WTC11 (cell line): ENCODE results near the gene MACC1. TPM values are rescaled to one million over a fixed set of nuclear protein-coding genes. Genes with fewer than 3 reads are reported as not detected.

Source experiments
- ATAC-seq: fragments of 200-7000 bp; cut with Tn5 transposase; 2 replicates; pipeline ENCODE4 v1.10.0; 2021; ENCODE audit warnings: mild to moderate bottlenecking, moderate library complexity
- CTCF ChIA-PET: fragments of 300-600 bp; sonication (Branson Sonifier 250); formaldehyde crosslinking; loops from one replicate; lab custom pipeline; 2021; ENCODE audit warnings: antibody characterized with exemption; lab: Charles Lee
- POLR2A ChIA-PET: fragments of 350-600 bp; sonication (Branson Sonifier 250); formaldehyde crosslinking; loops from one replicate; lab custom pipeline; 2021; ENCODE audit warnings: antibody characterized with exemption; lab: Charles Lee
- DNase-seq: peaks from one replicate; pipeline ENCODE4 v3.0.0; 2021; ENCODE audit warnings: low spot score
- H3K27ac Mint-ChIP-seq: 2 replicates; pipeline ENCODE4 v1.8.0; 2021; ENCODE audit warnings: mixed read lengths
- H3K27me3 Mint-ChIP-seq: 2 replicates; pipeline ENCODE4 v1.8.0; 2021; ENCODE audit warnings: low read depth, mild to moderate bottlenecking, moderate library complexity, mixed read lengths
- H3K36me3 Mint-ChIP-seq: 2 replicates; pipeline ENCODE4 v1.8.0; 2021; ENCODE audit warnings: mixed read lengths
- H3K4me1 Mint-ChIP-seq: 2 replicates; pipeline ENCODE4 v1.8.0; 2022; ENCODE audit warnings: mixed read lengths
- H3K4me3 Mint-ChIP-seq: 2 replicates; pipeline ENCODE4 v1.8.0; 2021; ENCODE audit warnings: mild to moderate bottlenecking, moderate library complexity, mixed read lengths
- H3K9me3 Mint-ChIP-seq: 2 replicates; pipeline ENCODE4 v1.8.0; 2021; ENCODE audit warnings: mixed read lengths
- ARID4B ChIP-seq: sonication (generic); formaldehyde crosslinking; IDR thresholded peaks from 2 replicates; pipeline ENCODE4 v1.8.0; 2023; ENCODE audit warnings: missing genetic modification reagents, mild to moderate bottlenecking, borderline replicate concordance
- ATF1 ChIP-seq: sonication (generic); formaldehyde crosslinking; IDR thresholded peaks from 2 replicates; pipeline ENCODE4 v1.8.1; 2023; ENCODE audit warnings: mild to moderate bottlenecking, moderate library complexity, missing genetic modification reagents
- ATF2 ChIP-seq: sonication (generic); formaldehyde crosslinking; IDR thresholded peaks from 2 replicates; pipeline ENCODE4 v1.8.1; 2022; ENCODE audit warnings: low read depth, missing genetic modification reagents, borderline replicate concordance
- ATF3 ChIP-seq: sonication (generic); formaldehyde crosslinking; conservative IDR thresholded peaks from 2 replicates; pipeline ENCODE4 v1.8.1; 2022; ENCODE audit warnings: mild to moderate bottlenecking, missing genetic modification reagents
- CBFB ChIP-seq: sonication (generic); formaldehyde crosslinking; IDR thresholded peaks from 2 replicates; pipeline ENCODE4 v1.8.1; 2022; ENCODE audit warnings: mild to moderate bottlenecking, low read depth, missing genetic modification reagents
- CTCF ChIP-seq: fragments of 200-600 bp; IDR thresholded peaks from 2 replicates; pipeline ENCODE4 v1.8.0; 2022; ENCODE audit warnings: antibody characterized with exemption
- E2F5 ChIP-seq: sonication (generic); formaldehyde crosslinking; IDR thresholded peaks from 2 replicates; pipeline ENCODE4 v1.8.1; 2022; ENCODE audit warnings: mild to moderate bottlenecking, moderate library complexity, missing genetic modification reagents
- ELF4 ChIP-seq: sonication (generic); formaldehyde crosslinking; IDR thresholded peaks from 2 replicates; pipeline ENCODE4 v1.8.1; 2022; ENCODE audit warnings: low read depth, mild to moderate bottlenecking, moderate library complexity, missing genetic modification reagents
- EMX1 ChIP-seq: fragments of 250-450 bp; sonication (Bioruptor Pico); IDR thresholded peaks from 2 replicates; pipeline ENCODE4 v1.8.0; 2021; ENCODE audit warnings: mild to moderate bottlenecking
- FOXK1 ChIP-seq: sonication (generic); formaldehyde crosslinking; IDR thresholded peaks from 2 replicates; pipeline ENCODE4 v1.8.0; 2022; ENCODE audit warnings: mild to moderate bottlenecking, moderate library complexity, missing genetic modification reagents
- JUN ChIP-seq: sonication (generic); formaldehyde crosslinking; IDR thresholded peaks from 2 replicates; pipeline ENCODE4 v1.8.0; 2023; ENCODE audit warnings: mild to moderate bottlenecking, missing genetic modification reagents
- MAX ChIP-seq: sonication (generic); formaldehyde crosslinking; IDR thresholded peaks from 2 replicates; pipeline ENCODE4 v1.8.0; 2022; ENCODE audit warnings: mild to moderate bottlenecking, missing genetic modification reagents
- NR3C1 ChIP-seq: sonication (generic); formaldehyde crosslinking; conservative IDR thresholded peaks from 2 replicates; pipeline ENCODE4 v1.8.1; 2023; ENCODE audit warnings: low read depth, mild to moderate bottlenecking, missing genetic modification reagents
- PREB ChIP-seq: sonication (generic); formaldehyde crosslinking; IDR thresholded peaks from 2 replicates; pipeline ENCODE4 v1.8.1; 2022; ENCODE audit warnings: mild to moderate bottlenecking, missing genetic modification reagents, moderate library complexity, borderline replicate concordance
- SMAD3 ChIP-seq: sonication (generic); formaldehyde crosslinking; IDR thresholded peaks from 2 replicates; pipeline ENCODE4 v1.8.0; 2022; ENCODE audit warnings: missing genetic modification reagents, mild to moderate bottlenecking, borderline replicate concordance
- ZBTB43 ChIP-seq: sonication (generic); formaldehyde crosslinking; IDR thresholded peaks from 2 replicates; pipeline ENCODE4 v1.8.1; 2023; ENCODE audit warnings: mild to moderate bottlenecking, missing genetic modification reagents
- ZNF416 ChIP-seq: fragments of 250-450 bp; sonication (Bioruptor Pico); IDR thresholded peaks from 2 replicates; pipeline ENCODE4 v1.9.0; 2021; ENCODE audit warnings: mild to moderate bottlenecking, inconsistent platforms
- ZNF425 ChIP-seq: fragments of 250-450 bp; sonication (Bioruptor Pico); conservative IDR thresholded peaks from 2 replicates; pipeline ENCODE4 v1.9.0; 2021; ENCODE audit warnings: mild to moderate bottlenecking
- ZNF671 ChIP-seq: fragments of 250-450 bp; sonication (Bioruptor Pico); IDR thresholded peaks from 2 replicates; pipeline ENCODE4 v1.8.0; 2021; ENCODE audit warnings: mild to moderate bottlenecking
- total RNA-seq: library from RNA; stranded (reverse); gene quantifications from 3 replicates; pipeline ENCODE4 v1.2.3, GENCODE V29; 2021

The MACC1 gene
- total RNA-seq, 1 experiment from 2014 or later: 14.6 TPM

- TF ChIP-seq MAX (CRISPR knock-in tag): no peak
- TF ChIP-seq ELF4 (CRISPR knock-in tag): no peak
- TF ChIP-seq FOXK1 (CRISPR knock-in tag): no peak
- TF ChIP-seq CBFB (CRISPR knock-in tag): no peak
- no peak for TF ChIP-seq EMX1 (CRISPR knock-in tag)
- TF ChIP-seq ARID4B (CRISPR knock-in tag): no peak
- TF ChIP-seq ZNF671: no peak
- TF ChIP-seq, all 79 proteins: peak for 0
Measured at GRCh38 chr7:20264623-20265022, 47.4 kb upstream of the MACC1 start (continued).

GRCh38 chr7:20260223-20260622 is 43.0 kb upstream of the MACC1 start:
- Mint-ChIP-seq H3K9me3 (peaks cover 5% of the 10 kb centered on the region; the same call in 1 of the 2 replicates), H3K36me3 (no peaks in the 10 kb centered on the region), H3K27me3 (no peaks in the 10 kb centered on the region), H3K4me1 (peaks cover 12% of the 10 kb centered on the region), H3K4me3 (no peak overlapping the region), H3K27ac (no peak overlapping the region)
- ChIA-PET POLR2A (no interaction called here), CTCF (no interaction called here)
- TF ChIP-seq CBFB (CRISPR knock-in tag) (no peak), ZNF425 (no peak)
- ATAC-seq (no peak; the same call in 1 of the 2 replicates), DNase-seq (no peak)

GRCh38 chr7:20257212-20257611 is 40.0 kb upstream of the MACC1 start:
- ChIA-PET POLR2A (no interaction called here), CTCF (no interaction called here)
- H3K27me3 Mint-ChIP-seq: no peaks in the 10 kb centered on the region
- no peaks in the 10 kb centered on the region for H3K36me3 Mint-ChIP-seq
- DNase-seq (no peak), ATAC-seq (no peak)
- peaks cover under 1% of the 10 kb centered on the region; the same call in 1 of the 2 replicates for H3K9me3 Mint-ChIP-seq
- H3K4me3 Mint-ChIP-seq: no peak overlapping the region
- no peak overlapping the region for H3K27ac Mint-ChIP-seq
- no peaks in the 10 kb centered on the region for H3K4me1 Mint-ChIP-seq
- TF ChIP-seq ATF3 (CRISPR knock-in tag): no peak
- TF ChIP-seq SMAD3 (CRISPR knock-in tag): no peak
- TF ChIP-seq CTCF: no peak
- TF ChIP-seq ZBTB43: no peak
- TF ChIP-seq ZNF416 (CRISPR knock-in tag): no peak
- no peak for TF ChIP-seq NR3C1
- TF ChIP-seq E2F5 (CRISPR knock-in tag): no peak
- no peak for TF ChIP-seq ATF2 (CRISPR knock-in tag)
- TF ChIP-seq ATF1 (CRISPR knock-in tag): no peak
- no peak for TF ChIP-seq PREB (CRISPR knock-in tag)
- no peak for TF ChIP-seq JUN
